NCI-H345 (cell line): Measurements from ENCODE around the gene PTGES2.

Experiments
- DNase-seq: peaks from one replicate; lab custom pipeline; 2025; lab: John Stamatoyannopoulos, UW

PTGES2 gene

GRCh38 chr9:128127568-128127989, at the start of gene PTGES2:
Gene PTGES2, minus strand, starts transcription at chr9:128127729. Its CDS starts 12 bp downstream, at chr9:128127717.
- peak; percentile 86 for DNase-seq

- no peak for DNase-seq
Observed at GRCh38 chr9:128175726-128176125, 48.2 kb upstream of the PTGES2 start.

GRCh38 chr9:128175102-128175563, 47.6 kb upstream of the PTGES2 start:
- DNase-seq = no peak

GRCh38 chr9:128174062-128174461, 46.5 kb upstream of the PTGES2 start:
- DNase-seq = no peak

- no peak for DNase-seq
Observed at GRCh38 chr9:128169925-128170324, 42.4 kb upstream of the PTGES2 start.

- DNase-seq = no peak
Observed at GRCh38 chr9:128169492-128169891, 42.0 kb upstream of the PTGES2 start.

- no peak for DNase-seq
Observed at GRCh38 chr9:128168731-128169308, 41.3 kb upstream of the PTGES2 start.

- no peak for DNase-seq
Observed at GRCh38 chr9:128167209-128167608, 39.7 kb upstream of the PTGES2 start.

GRCh38 chr9:128166169-128166568, 38.6 kb upstream of the PTGES2 start:
- DNase-seq = no peak

- DNase-seq = no peak
Observed at GRCh38 chr9:128164307-128164885, 36.9 kb upstream of the PTGES2 start.

- DNase-seq = no peak
Observed at GRCh38 chr9:128163523-128164306, 36.2 kb upstream of the PTGES2 start.

- no peak for DNase-seq
Observed at GRCh38 chr9:128163027-128163515, 35.5 kb upstream of the PTGES2 start.

- DNase-seq = no peak
Observed at GRCh38 chr9:128162215-128163026, 34.9 kb upstream of the PTGES2 start.

- DNase-seq = peak; percentile 86
Observed at GRCh38 chr9:128161215-128161902, 33.8 kb upstream of the PTGES2 start.

- peak; percentile 27 for DNase-seq
Observed at GRCh38 chr9:128160603-128160987, 33.1 kb upstream of the PTGES2 start.

- DNase-seq = peak; percentile 94
Observed at GRCh38 chr9:128159784-128160602, 32.5 kb upstream of the PTGES2 start, which contains the start of gene BBLN. Gene BBLN, plus strand, starts transcription at chr9:128160265. Its CDS starts 143 bp downstream, at chr9:128160408.

- DNase-seq = no peak
Observed at GRCh38 chr9:128159522-128159783, 31.9 kb upstream of the PTGES2 start.

GRCh38 chr9:128155736-128156500, 28.4 kb upstream of the PTGES2 start:
- no peak for DNase-seq

- no peak for DNase-seq
Observed at GRCh38 chr9:128153947-128154695, 26.6 kb upstream of the PTGES2 start.
